Measurements from ENCODE around the gene TBC1D22B.
"Not testable (repeated sequence)": the region's sequence is repeated elsewhere in the genome, so short reads cannot be mapped to it uniquely, and the experiment has no call there.

The TBC1D22B gene

GRCh38 chr6:37343248-37343647 lies 85.7 kb downstream of the TBC1D22B start:
- TF ChIP-seq EZH2phosphoT487 (IDR thresholded peaks at IDR 0.05; ENCODE audit: borderline replicate concordance), result no peak
- Histone ChIP-seq H3K36me3 (ENCODE audit: insufficient read depth, low read length) (no peaks in the 10 kb centered on the region), H3K4me2 (ENCODE audit: low read depth, low read length, poor library complexity, severe bottlenecking) (no peak overlapping the region), H3K4me1 (ENCODE audit: insufficient read depth, low read length, poor library complexity, severe bottlenecking) (peaks cover 8% of the 10 kb centered on the region), H3K4me3 (ENCODE audit: low read length, poor library complexity, severe bottlenecking) (no peak overlapping the region), H3K27me3 (ENCODE audit: insufficient read depth, low read length, poor library complexity, severe bottlenecking) (no peaks in the 10 kb centered on the region), H4K20me1 (ENCODE audit: insufficient read depth, low read length, poor library complexity, severe bottlenecking) (no peaks in the 10 kb centered on the region), H2AFZ (ENCODE audit: low read length) (no peak overlapping the region), H3K9me2 (replicated peaks; ENCODE audit: low read depth, low read length) (no peaks in the 10 kb centered on the region), H3K9ac (ENCODE audit: low read depth, low read length, poor library complexity, severe bottlenecking) (no peak overlapping the region), H3K79me2 (ENCODE audit: insufficient read depth, low read length) (no peaks in the 10 kb centered on the region), H3K9me3 (ENCODE audit: insufficient read depth, low read depth, low read length) (no peaks in the 10 kb centered on the region), H3F3A (ENCODE audit: low read depth) (no peaks in the 10 kb centered on the region)

- Histone ChIP-seq H3K4me1 (ENCODE audit: insufficient read depth, low read length, poor library complexity, severe bottlenecking) (peaks cover 8% of the 10 kb centered on the region), H3K79me2 (ENCODE audit: insufficient read depth, low read length) (no peaks in the 10 kb centered on the region), H3K4me3 (ENCODE audit: low read length, poor library complexity, severe bottlenecking) (no peak overlapping the region), H3K9ac (ENCODE audit: low read depth, low read length, poor library complexity, severe bottlenecking) (no peak overlapping the region), H3K9me3 (ENCODE audit: insufficient read depth, low read depth, low read length) (no peaks in the 10 kb centered on the region), H4K20me1 (ENCODE audit: insufficient read depth, low read length, poor library complexity, severe bottlenecking) (no peaks in the 10 kb centered on the region), H3F3A (ENCODE audit: low read depth) (no peaks in the 10 kb centered on the region), H2AFZ (ENCODE audit: low read length) (no peak overlapping the region), H3K9me2 (replicated peaks; ENCODE audit: low read depth, low read length) (no peaks in the 10 kb centered on the region), H3K4me2 (ENCODE audit: low read depth, low read length, poor library complexity, severe bottlenecking) (no peak overlapping the region), H3K27me3 (ENCODE audit: insufficient read depth, low read length, poor library complexity, severe bottlenecking) (no peaks in the 10 kb centered on the region), H3K36me3 (ENCODE audit: insufficient read depth, low read length) (no peaks in the 10 kb centered on the region)
- TF ChIP-seq EZH2phosphoT487 (IDR thresholded peaks at IDR 0.05; ENCODE audit: borderline replicate concordance), result no peak
- no peak for TF ChIP-seq CTCF (conservative IDR thresholded peaks at IDR 0.05; ENCODE audit: low read length)
Observed at GRCh38 chr6:37344308-37344707, 86.7 kb downstream of the TBC1D22B start.

DNA sequence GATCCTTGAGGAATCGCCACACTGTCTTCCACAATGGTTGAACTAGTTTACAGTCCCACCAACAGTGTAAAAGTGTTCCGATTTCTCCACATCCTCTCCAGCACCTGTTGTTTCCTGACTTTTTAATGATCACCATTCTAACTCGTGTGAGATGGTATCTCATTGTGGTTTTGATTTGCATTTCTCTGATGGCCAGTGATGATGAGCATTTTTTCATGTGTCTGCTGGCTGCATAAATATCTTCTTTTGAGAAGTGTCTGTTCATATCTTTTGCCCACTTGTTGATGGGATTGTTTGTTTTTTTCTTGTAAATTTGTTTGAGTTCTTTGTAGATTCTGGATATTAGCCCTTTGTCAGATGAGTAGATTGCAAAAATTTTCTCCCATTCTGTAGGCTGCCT lies 88.2 kb downstream of the TBC1D22B start:
- H3K4me3 ChIP-seq (ENCODE audit: low read length, poor library complexity, severe bottlenecking); H3K4me1 ChIP-seq (ENCODE audit: insufficient read depth, low read length, poor library complexity, severe bottlenecking); H3K9ac ChIP-seq (ENCODE audit: low read depth, low read length, poor library complexity, severe bottlenecking); H3K9me2 ChIP-seq (replicated peaks; ENCODE audit: low read depth, low read length); H3K4me2 ChIP-seq (ENCODE audit: low read depth, low read length, poor library complexity, severe bottlenecking); H2AFZ ChIP-seq (ENCODE audit: low read length); H4K20me1 ChIP-seq (ENCODE audit: insufficient read depth, low read length, poor library complexity, severe bottlenecking); H3K27me3 ChIP-seq (ENCODE audit: insufficient read depth, low read length, poor library complexity, severe bottlenecking); H3K36me3 ChIP-seq (ENCODE audit: insufficient read depth, low read length); H3K79me2 ChIP-seq (ENCODE audit: insufficient read depth, low read length); H3K9me3 ChIP-seq (ENCODE audit: insufficient read depth, low read depth, low read length); H3F3A ChIP-seq (ENCODE audit: low read depth): not testable (repeated sequence)

GRCh38 chr6:37347177-37347576 lies 89.6 kb downstream of the TBC1D22B start:
- Histone ChIP-seq H3K9me3 (ENCODE audit: insufficient read depth, low read depth, low read length) (no peaks in the 10 kb centered on the region), H3K79me2 (ENCODE audit: insufficient read depth, low read length) (no peaks in the 10 kb centered on the region), H3K36me3 (ENCODE audit: insufficient read depth, low read length) (no peaks in the 10 kb centered on the region), H4K20me1 (ENCODE audit: insufficient read depth, low read length, poor library complexity, severe bottlenecking) (no peaks in the 10 kb centered on the region), H3K4me2 (ENCODE audit: low read depth, low read length, poor library complexity, severe bottlenecking) (no peak overlapping the region), H3K27me3 (ENCODE audit: insufficient read depth, low read length, poor library complexity, severe bottlenecking) (no peaks in the 10 kb centered on the region), H3K9me2 (replicated peaks; ENCODE audit: low read depth, low read length) (no peaks in the 10 kb centered on the region), H3K4me1 (ENCODE audit: insufficient read depth, low read length, poor library complexity, severe bottlenecking) (peaks cover 8% of the 10 kb centered on the region), H3K4me3 (ENCODE audit: low read length, poor library complexity, severe bottlenecking) (no peak overlapping the region), H2AFZ (ENCODE audit: low read length) (no peak overlapping the region), H3F3A (ENCODE audit: low read depth) (no peaks in the 10 kb centered on the region), H3K9ac (ENCODE audit: low read depth, low read length, poor library complexity, severe bottlenecking) (no peak overlapping the region)
- TF ChIP-seq EZH2phosphoT487 (IDR thresholded peaks at IDR 0.05; ENCODE audit: borderline replicate concordance) (no peak), CTCF (conservative IDR thresholded peaks at IDR 0.05; ENCODE audit: low read length) (no peak)

Measured in Loucy (cell line).